Common myeloid progenitor, CD34-positive (primary cell): ENCODE measurements around the gene KRT40.

Experiments
- CTCF ChIA-PET: fragments of 350-600 bp; sonication (Branson Sonifier 250); formaldehyde crosslinking; loops from one replicate; lab custom pipeline; 2021; ENCODE audit warnings: antibody characterized with exemption; lab: Charles Lee
- POLR2A ChIA-PET: fragments of 350-600 bp; sonication (Branson Sonifier 250); formaldehyde crosslinking; loops from one replicate; lab custom pipeline; 2021; ENCODE audit warnings: antibody characterized with exemption; lab: Charles Lee
- DNase-seq, 3 donors: peaks; one replicate each; pipeline versions ENCODE4 v3.0.0 to v3.0.0-alpha.2; 2013
- H3K27ac ChIP-seq, 2 experiments: 1 replicate in 1 of 2; 2 replicates in 1 of 2; pipeline ENCODE4 v1.7.0; 2013; ENCODE audit warnings: inconsistent platforms in 2 of 2, low read length in 2 of 2, mild to moderate bottlenecking in 2 of 2, low read depth in 1 of 2, moderate library complexity in 1 of 2; ENCODE audit not compliant: severe bottlenecking in 2 of 2, insufficient read depth in 1 of 2, poor library complexity in 1 of 2
- H3K27me3 ChIP-seq, 5 experiments: replicated peaks in 2 of 5; 1 replicate in 3 of 5; 2 replicates in 2 of 5; pipeline versions ENCODE4 v1.6.1 to v1.7.0; 2013; ENCODE audit warnings: low read length in 4 of 5, mild to moderate bottlenecking in 2 of 5, moderate library complexity in 2 of 5, inconsistent platforms in 1 of 5; ENCODE audit not compliant: insufficient read depth in 5 of 5, control insufficient read depth in 4 of 5
- H3K36me3 ChIP-seq, 4 experiments: 1 replicate in 2 of 4; 2 replicates in 2 of 4; pipeline versions ENCODE4 v1.6.1 to v1.7.0; 2013; ENCODE audit warnings: low read length in 3 of 4, control low read depth in 1 of 4, mild to moderate bottlenecking in 1 of 4; ENCODE audit not compliant: control insufficient read depth in 4 of 4, insufficient read depth in 4 of 4
- H3K4me1 ChIP-seq, 4 experiments: 1 replicate in 3 of 4; 2 replicates in 1 of 4; pipeline versions ENCODE4 v1.6.1 to v1.7.1; 2013; ENCODE audit warnings: low read length in 3 of 4, mild to moderate bottlenecking in 3 of 4, control low read depth in 1 of 4, inconsistent platforms in 1 of 4, moderate library complexity in 1 of 4; ENCODE audit not compliant: control insufficient read depth in 4 of 4, insufficient read depth in 4 of 4; ENCODE audit errors: control extremely low read depth in 1 of 4
- H3K4me3 ChIP-seq, 7 experiments: 1 replicate in 4 of 7; 2 replicates in 3 of 7; pipeline versions ENCODE4 v1.5.1 to v1.7.0; 2013; ENCODE audit warnings: mild to moderate bottlenecking in 7 of 7, low read length in 6 of 7, moderate library complexity in 6 of 7, inconsistent platforms in 2 of 7, low read depth in 2 of 7, control low read depth in 1 of 7; ENCODE audit not compliant: insufficient read depth in 4 of 7, control insufficient read depth in 1 of 7; ENCODE audit errors: extremely low read depth in 1 of 7
- H3K9me3 ChIP-seq, 5 experiments: 1 replicate in 4 of 5; 2 replicates in 1 of 5; pipeline versions ENCODE4 v1.6.1 to v1.7.1; 2013; ENCODE audit warnings: low read length in 4 of 5, mild to moderate bottlenecking in 2 of 5, inconsistent platforms in 1 of 5, low read depth in 1 of 5, moderate library complexity in 1 of 5; ENCODE audit not compliant: control insufficient read depth in 4 of 5, insufficient read depth in 2 of 5; ENCODE audit errors: control extremely low read depth in 1 of 5
- WGBS: methylation state at CpG from one replicate; pipeline ENCODE4 v1.1.5; 2013; ENCODE audit not compliant: insufficient coverage; 5-methylcytosine and 5-hydroxymethylcytosine counted together

KRT40 gene

DNA sequence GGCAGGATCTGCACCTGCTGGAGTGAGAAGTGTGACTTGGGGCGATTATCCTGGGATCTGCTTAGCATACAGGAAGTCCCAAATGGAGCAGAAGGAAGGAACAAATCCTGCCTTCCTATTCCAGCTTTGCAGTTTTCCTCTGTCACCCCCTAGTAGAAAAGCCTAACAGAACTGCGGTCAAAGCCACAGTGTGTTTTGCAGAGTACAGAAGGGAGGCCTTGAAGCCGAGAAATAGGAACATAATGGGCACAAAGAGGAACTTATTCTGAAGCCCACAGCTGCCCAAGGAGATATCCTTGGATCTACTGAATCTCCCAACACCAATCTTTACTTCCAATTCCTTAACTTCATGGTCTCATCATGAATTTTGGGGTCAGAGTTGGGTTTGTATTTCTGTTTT, 34.4 kb upstream of the KRT40 start:
- Histone ChIP-seq H3K4me1 (peaks cover 3 to 13% (median 5%) of the 10 kb centered on the region in 4 experiments), H3K36me3 (no peaks in the 10 kb centered on the region), H3K27ac (no peak overlapping the region), H3K9me3 (peaks cover 0 to 3% (median 0%) of the 10 kb centered on the region in 5 experiments), H3K4me3 (no peak overlapping the region), H3K27me3 (no peaks in the 10 kb centered on the region)
- WGBS: 26% methylated on average over 2 of the region's 3 CpGs
- ChIA-PET POLR2A (interaction anchor here (1.1 kb wide), 1 partner anchor 35 kb away, joined by 3 read pairs; the partner anchor contains the start of gene KRT40), CTCF (interaction anchor here (1.7 kb wide), 1 partner anchor 11 kb away, joined by 5 read pairs; the partner anchor contains the start of gene KRTAP1-4)
- peak; percentile 6 to 55 (median 54) for DNase-seq

DNA sequence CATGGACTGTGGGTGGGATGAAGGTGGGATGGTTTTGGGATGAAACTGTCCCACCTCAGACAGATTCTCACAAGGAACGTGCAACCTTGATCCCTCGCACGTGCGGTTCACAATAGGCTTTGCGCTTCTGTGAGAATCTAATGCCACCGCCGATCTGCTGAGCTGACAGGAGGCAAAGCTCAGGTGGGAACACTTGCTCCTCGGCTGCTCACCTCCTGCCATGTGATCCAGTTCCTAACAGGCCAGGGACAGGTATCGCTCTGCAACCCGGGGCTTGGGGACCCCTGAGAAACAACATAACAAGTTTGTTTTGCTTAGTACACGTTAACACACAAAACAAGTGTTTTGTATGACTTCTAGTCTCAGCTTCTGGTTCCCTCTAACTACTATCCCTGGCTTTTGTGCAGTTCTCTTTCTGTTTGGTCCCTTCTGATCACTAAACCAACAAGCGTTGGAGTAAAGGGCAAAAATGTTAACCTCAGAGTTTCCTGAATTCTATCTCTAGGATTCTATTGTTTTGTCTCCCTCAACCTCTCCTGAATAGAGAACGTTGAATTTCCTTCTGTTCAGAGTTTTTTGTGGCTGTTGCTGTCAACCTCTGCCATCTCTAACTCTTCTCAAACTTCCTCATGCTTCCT, 32.6 kb upstream of the KRT40 start:
- Histone ChIP-seq H3K4me3 (no peak overlapping the region), H3K27me3 (no peaks in the 10 kb centered on the region), H3K27ac (no peak overlapping the region), H3K9me3 (peaks cover 0 to 3% (median 0%) of the 10 kb centered on the region in 5 experiments), H3K36me3 (no peaks in the 10 kb centered on the region), H3K4me1 (peaks cover 3 to 13% (median 5%) of the 10 kb centered on the region in 4 experiments)
- POLR2A ChIA-PET: no interaction called here
- WGBS: 87% methylated on average over 12 of the region's 13 CpGs
- DNase-seq: no peak
- CTCF ChIA-PET: no interaction called here

DNA sequence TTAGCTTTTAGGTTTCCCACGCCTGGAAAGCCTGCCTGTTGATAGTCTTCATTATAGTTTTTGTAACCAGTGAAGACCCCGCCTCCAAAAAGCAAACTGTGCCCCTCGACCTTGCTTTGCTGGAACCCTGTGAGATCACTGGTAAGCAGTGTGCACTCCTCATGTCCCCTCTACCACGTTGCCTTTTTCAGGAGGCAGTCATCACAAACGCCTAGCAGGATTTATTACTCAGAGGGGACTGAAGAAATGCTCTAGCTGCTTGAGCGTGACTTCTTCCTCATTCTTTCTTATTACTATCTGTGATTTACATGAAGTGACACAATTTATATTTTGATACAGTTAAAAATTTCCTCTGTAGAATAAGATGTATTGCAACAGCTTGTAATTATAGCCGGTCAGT, 31.3 kb upstream of the KRT40 start:
- ChIA-PET CTCF (no interaction called here), POLR2A (no interaction called here)
- H3K4me1 ChIP-seq: peaks cover 3 to 13% (median 5%) of the 10 kb centered on the region in 4 experiments
- H3K27ac ChIP-seq: no peak overlapping the region
- 94% methylated on average over 4 of the region's 7 CpGs for WGBS
- H3K4me3 ChIP-seq: no peak overlapping the region
- H3K9me3 ChIP-seq: no peaks in the 10 kb centered on the region
- no peak for DNase-seq
- no peaks in the 10 kb centered on the region for H3K27me3 ChIP-seq
- no peaks in the 10 kb centered on the region for H3K36me3 ChIP-seq

DNA sequence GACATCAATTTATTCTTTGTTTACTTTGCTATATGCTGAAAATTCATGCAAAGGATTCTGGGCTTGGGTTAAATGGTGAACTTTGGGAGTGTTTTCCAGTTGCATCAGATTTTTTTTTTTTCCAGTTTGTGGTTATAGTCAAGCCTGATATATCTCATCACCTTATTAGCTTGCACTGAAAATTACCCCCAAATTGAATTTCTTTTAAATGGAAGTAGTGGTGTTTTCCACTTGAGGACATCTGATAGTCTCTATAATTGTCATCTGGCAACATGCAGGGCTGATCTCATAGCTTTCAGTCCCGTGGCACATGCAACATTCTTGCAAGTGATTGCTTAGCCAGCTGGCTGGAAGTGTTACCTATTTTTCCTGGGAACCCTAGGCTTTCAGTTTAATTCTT, 29.5 kb upstream of the KRT40 start:
- no peak for DNase-seq
- Histone ChIP-seq H3K36me3 (no peaks in the 10 kb centered on the region), H3K27me3 (no peaks in the 10 kb centered on the region), H3K4me1 (peaks cover 3 to 12% (median 5%) of the 10 kb centered on the region in 4 experiments), H3K27ac (no peak overlapping the region), H3K4me3 (no peak overlapping the region), H3K9me3 (no peaks in the 10 kb centered on the region)
- no CpG with 5 or more reads among the region's 1 CpG for WGBS
- ChIA-PET POLR2A (no interaction called here), CTCF (no interaction called here)

DNA sequence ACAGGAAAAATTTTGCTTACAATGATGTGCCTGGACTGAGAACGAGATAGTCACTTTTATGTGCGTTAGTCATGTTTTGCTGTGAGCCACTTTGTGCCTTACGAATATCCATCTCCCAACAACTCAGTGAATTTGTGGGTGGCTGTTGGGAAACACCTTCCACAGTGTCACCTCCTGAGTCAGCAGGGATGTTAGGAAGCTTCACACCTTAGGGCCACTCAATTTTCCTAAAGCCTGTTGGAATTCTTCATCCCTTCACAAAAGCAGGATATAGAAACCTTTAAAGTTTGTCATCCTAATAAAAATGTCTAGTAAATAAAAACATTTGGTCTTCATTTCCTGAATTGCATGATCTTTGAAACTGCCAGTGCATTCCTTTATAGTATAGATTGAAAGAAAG, 29.1 kb upstream of the KRT40 start:
- ChIA-PET POLR2A (no interaction called here), CTCF (no interaction called here)
- 100% methylated on average over 1 of the region's 3 CpGs for WGBS
- no peak for DNase-seq
- Histone ChIP-seq H3K36me3 (no peaks in the 10 kb centered on the region), H3K4me3 (no peak overlapping the region), H3K9me3 (no peaks in the 10 kb centered on the region), H3K27ac (no peak overlapping the region), H3K4me1 (peaks cover under 1 to 7% (median 1%) of the 10 kb centered on the region in 4 experiments), H3K27me3 (no peaks in the 10 kb centered on the region)

DNA sequence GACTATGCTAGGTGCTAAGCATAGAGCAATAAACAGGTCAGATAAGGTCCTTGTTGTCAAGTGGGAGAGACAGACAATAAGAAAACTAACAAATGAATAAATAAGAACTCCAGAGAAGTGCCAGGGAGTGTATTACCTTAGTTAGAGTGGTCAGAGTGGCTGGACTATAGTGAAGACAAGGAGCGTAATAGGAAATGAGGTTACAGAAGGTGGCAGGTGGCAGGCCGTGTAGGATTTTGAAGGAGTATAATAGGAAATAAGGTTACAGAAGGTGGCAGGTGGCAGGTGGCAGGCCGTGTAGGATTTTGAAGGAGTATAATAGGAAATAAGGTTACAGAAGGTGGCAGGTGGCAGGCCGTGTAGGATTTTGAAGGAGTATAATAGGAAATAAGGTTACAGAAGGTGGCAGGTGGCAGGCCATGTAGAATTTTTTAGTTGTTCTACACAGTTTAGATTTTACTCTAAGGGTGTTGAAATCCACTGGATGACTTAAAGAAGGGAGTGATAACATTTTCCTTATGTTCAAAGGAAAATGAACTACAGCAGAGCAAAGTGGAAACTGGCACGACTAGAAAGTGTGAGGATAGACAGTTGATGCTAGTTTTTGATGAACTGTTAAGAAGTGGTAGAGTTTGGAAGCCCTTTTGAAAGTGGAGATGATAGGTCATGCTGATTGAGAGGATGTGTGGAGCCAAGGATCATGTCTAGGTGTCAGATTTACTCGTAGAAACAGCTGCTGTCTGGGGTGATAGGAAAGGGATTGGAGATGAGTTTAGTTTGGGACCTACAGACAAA, 28.4 kb upstream of the KRT40 start:
- H3K27ac ChIP-seq: no peak overlapping the region
- no peaks in the 10 kb centered on the region for H3K9me3 ChIP-seq
- no peaks in the 10 kb centered on the region for H3K27me3 ChIP-seq
- H3K36me3 ChIP-seq: no peaks in the 10 kb centered on the region
- POLR2A ChIA-PET: no interaction called here
- CTCF ChIA-PET: no interaction called here
- 90% methylated on average over 6 of the region's 6 CpGs for WGBS
- H3K4me3 ChIP-seq: no peak overlapping the region
- H3K4me1 ChIP-seq: peaks cover 0 to 7% (median 0%) of the 10 kb centered on the region in 4 experiments
- no peak for DNase-seq

DNA sequence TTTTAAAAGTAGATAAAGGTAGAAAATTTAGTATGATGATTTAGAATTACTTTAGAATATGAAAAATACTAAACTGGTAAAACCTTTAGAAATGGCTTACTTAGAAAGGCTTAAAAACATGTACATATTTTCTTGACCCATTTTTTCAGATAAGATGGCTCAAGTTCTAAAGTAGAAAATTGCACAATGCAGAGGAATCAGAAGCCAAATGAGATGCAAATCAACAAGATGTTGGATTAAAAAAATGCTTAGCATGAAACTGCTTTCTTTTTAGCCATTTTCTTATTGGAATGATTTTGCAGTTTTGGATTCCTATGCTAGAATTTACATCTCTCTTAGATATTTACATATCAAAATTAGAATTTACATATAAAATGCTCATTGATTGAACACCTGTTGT, 26.3 kb upstream of the KRT40 start:
- CTCF ChIA-PET: no interaction called here
- no peak for DNase-seq
- Histone ChIP-seq H3K9me3 (no peaks in the 10 kb centered on the region), H3K4me3 (no peak overlapping the region), H3K27ac (no peak overlapping the region), H3K27me3 (no peaks in the 10 kb centered on the region), H3K36me3 (no peaks in the 10 kb centered on the region), H3K4me1 (no peaks in the 10 kb centered on the region)
- POLR2A ChIA-PET: no interaction called here
